NCI-H146 treated with DMSO at 0.1 percent for 48 hours (cell line): ENCODE measurements around the gene TMBIM1.

Experiments used
- DNase-seq: peaks from one replicate; lab custom pipeline; 2025; ENCODE audit not compliant: unreplicated experiment; lab: John Stamatoyannopoulos, UW

Gene TMBIM1

GRCh38 chr2:218272531-218273212 is 19.6 kb downstream of the TMBIM1 start:
- DNase-seq = peak; percentile 32

- no peak for DNase-seq
These were observed 20.3 kb downstream of the TMBIM1 start for GRCh38 chr2:218271865-218272530.

- DNase-seq = no peak
These were observed 20.9 kb downstream of the TMBIM1 start for GRCh38 chr2:218271487-218271797.

- DNase-seq = no peak
These were observed 21.4 kb downstream of the TMBIM1 start for GRCh38 chr2:218270721-218271486.

- DNase-seq = peak; percentile 96
These were observed 22.2 kb downstream of the TMBIM1 start, which contains the start of the genes AAMP and PNKD for GRCh38 chr2:218269900-218270720. Gene AAMP (minus strand): TSS chr2:218270137. CDS start chr2:218270086, 51 bp downstream. Gene PNKD (plus strand): TSS chr2:218270519. CDS start chr2:218270536, 17 bp downstream.

DNA sequence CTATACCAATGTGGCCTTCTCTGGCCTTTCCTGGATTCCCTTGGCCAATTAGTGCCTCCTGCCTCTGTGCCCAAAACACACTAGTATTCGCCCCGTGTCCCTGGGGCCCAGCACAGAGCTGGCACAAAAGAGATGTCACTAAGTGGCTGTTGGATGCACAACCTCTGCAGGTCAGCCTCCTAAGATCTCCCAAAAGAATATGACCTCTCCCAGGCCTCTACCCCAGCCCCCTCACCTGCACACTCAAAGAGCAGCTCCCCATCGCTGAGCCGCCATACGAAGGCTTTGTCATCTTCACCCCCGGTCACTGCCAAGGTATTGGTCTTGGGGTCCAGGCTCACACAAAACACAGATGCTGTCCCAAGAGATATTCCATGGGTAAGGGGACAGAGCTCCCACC is 25.0 kb downstream of the TMBIM1 start:
- DNase-seq = no peak

DNA sequence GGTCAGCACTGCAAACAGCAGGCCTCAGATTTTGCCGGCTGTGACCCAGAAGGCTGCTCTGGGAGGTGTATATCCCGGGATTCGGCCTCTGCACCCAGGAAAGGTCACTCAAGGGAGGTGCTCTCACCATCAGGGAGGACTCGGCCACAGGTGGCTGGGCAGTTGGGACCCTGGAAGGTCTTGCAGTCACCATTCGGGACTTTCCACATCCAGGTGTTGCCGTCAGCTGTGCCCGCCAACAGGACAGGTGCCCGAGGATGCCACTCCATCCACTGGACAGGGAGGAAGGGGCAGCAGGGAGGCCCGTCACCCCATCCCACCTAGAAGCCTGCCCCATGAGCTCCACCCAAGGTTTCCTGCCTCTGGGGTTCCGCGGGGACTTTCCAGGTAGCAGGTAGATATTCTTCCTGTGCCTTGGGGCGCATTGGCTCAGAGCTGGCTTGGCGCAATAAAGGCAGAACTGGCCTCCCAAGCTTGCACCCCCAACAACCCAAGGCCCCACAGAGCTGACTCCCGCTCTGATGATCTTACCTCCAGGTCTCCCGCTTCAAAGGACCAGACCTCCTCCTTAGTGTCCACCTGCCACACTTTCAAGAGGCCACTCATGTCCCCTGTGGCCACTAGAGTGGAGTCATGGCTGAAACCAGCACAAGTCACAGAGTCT is 25.9 kb downstream of the TMBIM1 start:
- no peak for DNase-seq

- no peak for DNase-seq
These were observed 26.7 kb downstream of the TMBIM1 start for GRCh38 chr2:218265626-218266025.

- DNase-seq = no peak
These were observed 27.3 kb downstream of the TMBIM1 start for GRCh38 chr2:218264773-218265561.

DNA sequence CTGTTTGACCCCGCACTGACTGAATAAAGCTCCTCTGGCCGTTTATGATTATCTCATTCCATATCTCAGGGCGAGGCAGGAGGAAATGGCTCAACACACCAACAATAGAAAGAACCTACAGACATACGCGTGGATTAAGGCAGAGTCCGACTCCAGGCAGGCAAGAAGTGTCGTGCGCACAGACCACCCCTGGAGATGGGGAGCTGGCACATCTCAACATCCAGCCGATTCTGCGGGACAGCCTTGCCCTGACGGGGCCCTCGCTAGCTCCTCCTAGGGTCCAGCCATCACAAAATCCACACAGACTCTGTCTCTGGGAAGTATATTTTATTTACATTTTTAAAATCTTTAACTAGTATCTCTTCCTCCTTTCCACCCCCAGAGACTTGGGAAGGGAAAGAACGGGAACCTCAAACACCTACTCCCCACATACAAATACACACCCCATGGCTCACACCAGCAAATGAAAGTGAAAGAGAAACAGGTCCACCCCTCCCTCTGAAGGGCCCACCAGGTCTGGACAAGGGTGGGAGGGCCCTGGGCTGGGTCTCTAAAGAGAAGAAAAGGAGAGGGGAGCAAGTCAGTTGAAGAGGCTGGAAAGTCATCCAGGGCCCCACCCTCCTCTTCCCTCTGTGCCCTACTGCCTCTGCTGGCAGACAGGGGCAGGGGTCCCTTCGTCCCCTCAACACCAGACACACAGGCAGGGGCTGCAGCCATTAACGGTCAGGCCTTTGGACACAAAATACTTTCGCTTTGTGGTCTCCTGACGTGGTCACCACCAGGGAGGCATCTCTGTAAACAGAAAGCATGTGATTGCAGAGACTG is 28.3 kb downstream of the TMBIM1 start:
- DNase-seq = no peak

DNA sequence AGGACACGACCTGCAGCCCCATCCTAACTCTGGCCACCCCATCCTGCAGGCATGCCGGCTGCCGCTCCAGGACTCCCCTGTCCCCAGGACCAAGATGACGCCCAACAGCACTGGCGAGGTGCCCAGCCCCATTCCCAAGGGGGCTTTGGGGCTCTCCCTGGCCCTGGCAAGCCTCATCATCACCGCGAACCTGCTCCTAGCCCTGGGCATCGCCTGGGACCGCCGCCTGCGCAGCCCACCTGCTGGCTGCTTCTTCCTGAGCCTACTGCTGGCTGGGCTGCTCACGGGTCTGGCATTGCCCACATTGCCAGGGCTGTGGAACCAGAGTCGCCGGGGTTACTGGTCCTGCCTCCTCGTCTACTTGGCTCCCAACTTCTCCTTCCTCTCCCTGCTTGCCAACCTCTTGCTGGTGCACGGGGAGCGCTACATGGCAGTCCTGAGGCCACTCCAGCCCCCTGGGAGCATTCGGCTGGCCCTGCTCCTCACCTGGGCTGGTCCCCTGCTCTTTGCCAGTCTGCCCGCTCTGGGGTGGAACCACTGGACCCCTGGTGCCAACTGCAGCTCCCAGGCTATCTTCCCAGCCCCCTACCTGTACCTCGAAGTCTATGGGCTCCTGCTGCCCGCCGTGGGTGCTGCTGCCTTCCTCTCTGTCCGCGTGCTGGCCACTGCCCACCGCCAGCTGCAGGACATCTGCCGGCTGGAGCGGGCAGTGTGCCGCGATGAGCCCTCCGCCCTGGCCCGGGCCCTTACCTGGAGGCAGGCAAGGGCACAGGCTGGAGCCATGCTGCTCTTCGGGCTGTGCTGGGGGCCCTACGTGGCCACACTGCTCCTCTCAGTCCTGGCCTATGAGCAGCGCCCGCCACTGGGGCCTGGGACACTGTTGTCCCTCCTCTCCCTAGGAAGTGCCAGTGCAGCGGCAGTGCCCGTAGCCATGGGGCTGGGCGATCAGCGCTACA is 29.4 kb downstream of the TMBIM1 start:
- DNase-seq = no peak

DNA sequence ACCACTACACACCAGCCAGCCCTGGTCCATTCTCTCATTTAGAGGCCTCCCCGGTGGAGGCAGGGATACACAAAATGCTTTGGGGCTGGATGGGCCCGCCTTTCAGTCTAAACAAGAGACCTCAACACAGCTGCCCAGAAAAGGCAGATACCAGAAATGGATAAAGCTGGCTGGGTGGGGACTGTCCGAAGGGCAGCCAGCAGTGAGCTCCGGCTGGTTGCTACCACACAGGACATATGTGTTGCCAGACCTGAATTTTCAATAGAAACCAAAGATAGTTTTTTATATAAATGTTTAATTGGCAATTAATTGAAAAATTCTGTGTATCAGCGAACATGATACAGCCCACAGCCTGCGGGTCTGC is 30.1 kb downstream of the TMBIM1 start:
- DNase-seq = no peak

GRCh38 chr2:218261423-218262236 is 30.7 kb downstream of the TMBIM1 start:
- no peak for DNase-seq

GRCh38 chr2:218260742-218261422 is 31.4 kb downstream of the TMBIM1 start, which contains the start of gene GPBAR1:
Gene GPBAR1 (plus strand): TSS chr2:218261015. CDS start chr2:218262725, 1,710 bp downstream.
- DNase-seq = peak; percentile 8

- no peak for DNase-seq
These were observed 32.1 kb downstream of the TMBIM1 start for GRCh38 chr2:218260166-218260565.
